Globus pallidus (tissue), 1 donor: ENCODE measurements around the gene KRT38.

Experiments
- DNase-seq: peaks from one replicate; pipeline ENCODE4 v3.0.0-alpha.2; 2015; ENCODE audit warnings: low spot score

Gene KRT38

GRCh38 chr17:41440531-41441033 is at the start of gene KRT38:
Gene KRT38 (minus strand): TSS chr17:41440983. CDS start chr17:41440921, 62 bp downstream.
- DNase-seq, result no peak

GRCh38 chr17:41489531-41489930 is 48.7 kb upstream of the KRT38 start, which contains the start of gene KRT36:
Gene KRT36 (minus strand): TSS chr17:41489910. CDS start chr17:41489864, 46 bp downstream.
- DNase-seq, result no peak

GRCh38 chr17:41486809-41487530 is 46.2 kb upstream of the KRT38 start:
- no peak for DNase-seq

- DNase-seq, result no peak
These were observed 45.5 kb upstream of the KRT38 start for GRCh38 chr17:41486316-41486715.

- DNase-seq, result no peak
These were observed 44.4 kb upstream of the KRT38 start for GRCh38 chr17:41484920-41485904.

- DNase-seq, result no peak
These were observed 43.4 kb upstream of the KRT38 start for GRCh38 chr17:41483991-41484826.

- no peak for DNase-seq
These were observed 42.7 kb upstream of the KRT38 start for GRCh38 chr17:41483531-41483930.

GRCh38 chr17:41481036-41481435 is 40.3 kb upstream of the KRT38 start, which contains the start of gene KRT35:
Gene KRT35 (minus strand): TSS chr17:41481151. CDS start chr17:41481097, 54 bp downstream.
- no peak for DNase-seq

GRCh38 chr17:41480581-41480980 is 39.8 kb upstream of the KRT38 start:
- no peak for DNase-seq

GRCh38 chr17:41480136-41480535 is 39.4 kb upstream of the KRT38 start:
- DNase-seq, result no peak

GRCh38 chr17:41478237-41478636 is 37.5 kb upstream of the KRT38 start:
- DNase-seq, result no peak

GRCh38 chr17:41476866-41477815 is 36.4 kb upstream of the KRT38 start:
- no peak for DNase-seq

GRCh38 chr17:41475421-41475820 is 34.6 kb upstream of the KRT38 start:
- no peak for DNase-seq

GRCh38 chr17:41474863-41475262 is 34.1 kb upstream of the KRT38 start:
- no peak for DNase-seq

GRCh38 chr17:41468346-41468745 is 27.6 kb upstream of the KRT38 start:
- DNase-seq, result no peak

- DNase-seq, result no peak
These were observed 26.8 kb upstream of the KRT38 start for GRCh38 chr17:41467561-41467960.

- DNase-seq, result no peak
These were observed 26.2 kb upstream of the KRT38 start, which contains the start of gene KRT32 for GRCh38 chr17:41466988-41467387. Gene KRT32 (minus strand): TSS chr17:41467386. CDS start chr17:41467325, 61 bp downstream.

- DNase-seq, result no peak
These were observed 23.9 kb upstream of the KRT38 start for GRCh38 chr17:41464682-41465081.

- DNase-seq, result no peak
These were observed 23.4 kb upstream of the KRT38 start for GRCh38 chr17:41464173-41464572.

GRCh38 chr17:41463746-41464145 is 23.0 kb upstream of the KRT38 start:
- no peak for DNase-seq
